Loucy (cell line): ENCODE data around the gene RAB27A.

Experiments used
- H2AFZ ChIP-seq: fragments of 200-600 bp; sonication (generic); 2 replicates; pipeline ENCODE4 v1.6.0; 2016; ENCODE audit warnings: antibody characterized with exemption, mild to moderate bottlenecking, low read length, moderate library complexity
- H3F3A ChIP-seq: fragments of 200-600 bp; 2 replicates; pipeline ENCODE4 v1.6.0; 2016; ENCODE audit warnings: antibody characterized with exemption, low read depth, mild to moderate bottlenecking
- H3K27me3 ChIP-seq: fragments of 200-600 bp; sonication (generic); 2 replicates; pipeline ENCODE4 v1.6.1; 2014; ENCODE audit warnings: low read length, mild to moderate bottlenecking; ENCODE audit not compliant: insufficient read depth, poor library complexity, severe bottlenecking
- H3K36me3 ChIP-seq: fragments of 200-600 bp; sonication (generic); 2 replicates; pipeline ENCODE4 v1.6.1; 2016; ENCODE audit warnings: low read length; ENCODE audit not compliant: insufficient read depth
- H3K4me1 ChIP-seq: fragments of 200-600 bp; sonication (generic); 2 replicates; pipeline ENCODE4 v1.5.1; 2014; ENCODE audit warnings: low read length, mild to moderate bottlenecking; ENCODE audit not compliant: insufficient read depth, poor library complexity, severe bottlenecking
- H3K4me2 ChIP-seq: fragments of 200-600 bp; sonication (generic); 2 replicates; pipeline ENCODE4 v1.6.0; 2014; ENCODE audit warnings: antibody characterized with exemption, low read length, low read depth, mild to moderate bottlenecking; ENCODE audit not compliant: poor library complexity, severe bottlenecking
- H3K4me3 ChIP-seq: fragments of 200-600 bp; sonication (generic); 2 replicates; pipeline ENCODE4 v1.5.1; 2014; ENCODE audit warnings: low read length, mild to moderate bottlenecking, mixed read lengths; ENCODE audit not compliant: poor library complexity, severe bottlenecking
- H3K79me2 ChIP-seq: fragments of 200-600 bp; sonication (generic); 2 replicates; pipeline ENCODE4 v1.6.1; 2014; ENCODE audit warnings: low read length; ENCODE audit not compliant: insufficient read depth
- H3K9ac ChIP-seq: fragments of 200-600 bp; sonication (generic); 2 replicates; pipeline ENCODE4 v1.6.0; 2014; ENCODE audit warnings: mild to moderate bottlenecking, low read depth, low read length, moderate library complexity; ENCODE audit not compliant: poor library complexity, severe bottlenecking
- H3K9me2 ChIP-seq: fragments of 200-600 bp; sonication (generic); replicated peaks from 2 replicates; pipeline ENCODE4 v1.6.1; 2016; ENCODE audit warnings: low read depth, low read length, mixed read lengths
- H3K9me3 ChIP-seq: fragments of 200-600 bp; sonication (generic); 2 replicates; pipeline ENCODE4 v1.6.1; 2014; ENCODE audit warnings: mild to moderate bottlenecking, antibody characterized with exemption, low read length, low read depth; ENCODE audit not compliant: insufficient read depth
- H4K20me1 ChIP-seq: fragments of 200-600 bp; sonication (generic); 2 replicates; pipeline ENCODE4 v1.6.0; 2014; ENCODE audit warnings: antibody characterized with exemption, low read length, mild to moderate bottlenecking; ENCODE audit not compliant: insufficient read depth, poor library complexity, severe bottlenecking
- CTCF ChIP-seq: fragments of 200-600 bp; sonication (generic); conservative IDR thresholded peaks from 2 replicates; pipeline ENCODE4 v1.5.1; 2014; ENCODE audit warnings: mild to moderate bottlenecking, antibody characterized with exemption, low read length
- EZH2phosphoT487 ChIP-seq: fragments of 200-600 bp; IDR thresholded peaks from 2 replicates; pipeline ENCODE4 v1.6.1; 2018; ENCODE audit warnings: antibody characterized with exemption, mild to moderate bottlenecking, moderate library complexity, borderline replicate concordance

The RAB27A gene

GRCh38 chr15:55257938-55258337 is 31.7 kb downstream of the RAB27A start:
- Histone ChIP-seq H3K79me2 (peaks cover 83% of the 10 kb centered on the region), H2AFZ (no peak overlapping the region), H3K4me1 (peaks cover 44% of the 10 kb centered on the region), H3K9me2 (no peaks in the 10 kb centered on the region), H3F3A (0 out of 2 replicates have a peak, but pooled peaks cover 2% of the 10 kb centered on the region), H3K27me3 (no peaks in the 10 kb centered on the region), H3K9ac (no peak overlapping the region), H3K4me3 (no peak overlapping the region), H3K36me3 (peaks cover 15% of the 10 kb centered on the region), H3K4me2 (no peak overlapping the region), H3K9me3 (no peaks in the 10 kb centered on the region), H4K20me1 (no peaks in the 10 kb centered on the region)
- TF ChIP-seq EZH2phosphoT487 (no peak), CTCF (no peak)

GRCh38 chr15:55257012-55257670 is 32.5 kb downstream of the RAB27A start:
- peaks cover 44% of the 10 kb centered on the region for H3K4me1 ChIP-seq
- H3K9me3 ChIP-seq = no peaks in the 10 kb centered on the region
- H2AFZ ChIP-seq = no peak overlapping the region
- no peaks in the 10 kb centered on the region for H3K27me3 ChIP-seq
- peaks cover 83% of the 10 kb centered on the region for H3K79me2 ChIP-seq
- H4K20me1 ChIP-seq = no peaks in the 10 kb centered on the region
- H3K36me3 ChIP-seq = peaks cover 15% of the 10 kb centered on the region
- no peak overlapping the region for H3K4me3 ChIP-seq
- H3F3A ChIP-seq = 0 out of 2 replicates have a peak, but pooled peaks cover 2% of the 10 kb centered on the region
- peak overlapping the region; percentile 18 for H3K9ac ChIP-seq
- H3K4me2 ChIP-seq = no peak overlapping the region
- TF ChIP-seq EZH2phosphoT487 (no peak), CTCF (no peak)
- no peaks in the 10 kb centered on the region for H3K9me2 ChIP-seq

DNA sequence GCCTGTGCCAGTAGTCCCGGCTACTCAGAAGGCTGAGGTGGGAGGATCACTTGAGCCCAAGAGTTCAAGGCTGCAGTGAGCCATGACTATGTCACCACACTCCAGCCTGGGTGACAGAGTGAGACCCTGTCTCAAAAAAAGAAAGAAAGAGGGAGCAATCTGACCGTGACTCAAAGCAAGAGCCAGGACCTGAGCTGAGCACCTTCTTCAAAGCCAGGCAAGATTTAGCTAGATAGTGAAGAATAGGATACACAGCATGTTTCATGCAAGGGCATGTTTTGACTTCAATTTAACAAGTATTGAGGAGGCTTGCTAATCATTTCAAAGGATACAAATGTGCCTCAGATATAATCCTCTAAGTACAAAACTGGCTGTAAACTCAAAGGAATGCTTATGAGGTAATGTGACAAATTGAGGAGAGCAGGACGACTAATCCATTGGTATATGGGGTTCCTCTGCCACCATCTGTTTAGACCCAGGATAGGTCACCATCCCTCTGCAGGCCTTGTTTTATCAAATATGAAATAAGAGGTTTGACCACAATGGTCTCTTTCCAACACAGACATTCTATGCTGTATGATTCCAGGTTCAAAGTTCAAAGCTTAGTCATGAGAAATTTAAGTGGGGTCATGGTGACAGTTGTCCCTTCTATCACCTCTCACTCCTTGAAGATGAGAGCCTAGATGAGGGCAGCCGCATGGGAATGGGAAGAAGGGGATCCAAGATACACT is 33.2 kb downstream of the RAB27A start:
- Histone ChIP-seq H3K9ac (peak overlapping the region; percentile 57), H3K36me3 (peaks cover 15% of the 10 kb centered on the region), H3K27me3 (no peaks in the 10 kb centered on the region), H3K4me1 (peaks cover 50% of the 10 kb centered on the region), H3K4me3 (no peak overlapping the region), H4K20me1 (no peaks in the 10 kb centered on the region), H3F3A (0 out of 2 replicates have a peak, but pooled peaks cover 2% of the 10 kb centered on the region), H3K79me2 (peaks cover 85% of the 10 kb centered on the region), H3K9me2 (no peaks in the 10 kb centered on the region), H3K9me3 (no peaks in the 10 kb centered on the region), H3K4me2 (peak overlapping the region; percentile 76), H2AFZ (no peak overlapping the region)
- no peak for TF ChIP-seq EZH2phosphoT487
